Epithelial cell of prostate (primary cell): ENCODE results near the gene CTDSPL.
"Not testable (repeated sequence)": the region's sequence is repeated elsewhere in the genome, so short reads cannot be mapped to it uniquely, and the experiment has no call there.

Source experiments
- DNase-seq: peaks from one replicate; pipeline ENCODE4 v3.0.0-alpha.2; 2011; ENCODE audit warnings: low read depth, low spot score
- H3K27ac ChIP-seq: fragments of 450-650 bp; 2 replicates; pipeline ENCODE4 v1.5.1; 2017; ENCODE audit warnings: mild to moderate bottlenecking

CTDSPL gene

DNA sequence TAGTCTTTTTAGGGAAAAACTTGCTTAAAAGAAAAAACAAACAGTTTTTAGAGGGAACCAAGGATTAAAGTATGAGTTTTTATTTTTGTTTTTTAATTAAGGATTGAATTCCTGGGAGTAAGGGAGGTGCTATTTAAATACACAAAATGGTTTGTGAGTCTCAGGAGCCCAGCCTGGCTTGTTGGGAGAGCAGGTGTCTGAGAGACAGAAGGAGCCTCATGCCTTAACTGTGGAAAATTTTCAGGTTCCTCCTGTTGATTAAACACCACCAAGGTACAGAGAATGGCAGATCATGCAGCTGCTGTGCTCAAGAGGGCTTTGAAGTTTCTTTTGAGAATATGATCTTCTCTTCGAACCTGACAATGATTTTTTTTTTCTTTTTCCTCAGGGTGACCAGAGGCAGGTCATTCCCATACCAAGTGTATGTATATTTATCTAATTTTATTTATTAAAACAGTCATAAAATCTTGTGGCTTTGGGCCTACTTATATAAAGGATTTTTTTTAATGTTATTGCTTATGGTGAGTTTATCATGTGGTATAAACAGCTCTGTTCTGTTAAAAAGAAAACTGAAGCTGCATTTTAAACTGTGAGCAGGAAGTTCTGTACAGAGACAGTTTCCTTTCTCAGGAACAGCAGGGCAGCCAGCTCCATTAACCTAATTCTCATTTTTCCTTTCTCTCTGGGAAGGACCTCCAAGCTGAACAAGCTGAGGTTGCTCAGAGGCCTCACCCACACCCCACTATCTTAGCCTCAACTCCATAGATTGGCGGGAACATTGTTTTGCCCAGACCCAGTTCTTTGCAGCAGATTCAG, 95.3 kb downstream of the CTDSPL start:
- no peak for DNase-seq

DNA sequence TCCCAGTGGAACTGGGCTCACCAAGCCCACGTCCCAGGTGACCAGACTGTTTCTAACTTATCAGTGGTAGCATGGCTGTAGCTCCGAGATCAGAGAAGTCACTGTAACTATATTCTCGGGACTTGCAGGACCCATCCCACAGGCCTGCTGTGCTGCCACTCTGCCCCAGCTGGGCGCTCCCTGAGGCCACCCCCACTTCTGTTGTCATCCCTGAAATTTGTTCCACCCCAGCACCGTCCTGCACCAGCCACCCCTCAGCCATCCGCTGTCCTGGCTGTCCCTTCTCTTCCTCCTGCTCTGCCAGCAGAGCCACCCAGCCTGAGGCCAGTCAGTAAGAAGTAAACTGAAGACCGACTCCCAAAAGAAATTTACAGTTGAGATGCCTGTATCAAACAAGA, 95.9 kb downstream of the CTDSPL start:
- H3K27ac ChIP-seq, result no peak overlapping the region
- DNase-seq, result no peak

More for the DNA sequence above, 95.3 kb downstream of the CTDSPL start:
- no peak overlapping the region for H3K27ac ChIP-seq

DNA sequence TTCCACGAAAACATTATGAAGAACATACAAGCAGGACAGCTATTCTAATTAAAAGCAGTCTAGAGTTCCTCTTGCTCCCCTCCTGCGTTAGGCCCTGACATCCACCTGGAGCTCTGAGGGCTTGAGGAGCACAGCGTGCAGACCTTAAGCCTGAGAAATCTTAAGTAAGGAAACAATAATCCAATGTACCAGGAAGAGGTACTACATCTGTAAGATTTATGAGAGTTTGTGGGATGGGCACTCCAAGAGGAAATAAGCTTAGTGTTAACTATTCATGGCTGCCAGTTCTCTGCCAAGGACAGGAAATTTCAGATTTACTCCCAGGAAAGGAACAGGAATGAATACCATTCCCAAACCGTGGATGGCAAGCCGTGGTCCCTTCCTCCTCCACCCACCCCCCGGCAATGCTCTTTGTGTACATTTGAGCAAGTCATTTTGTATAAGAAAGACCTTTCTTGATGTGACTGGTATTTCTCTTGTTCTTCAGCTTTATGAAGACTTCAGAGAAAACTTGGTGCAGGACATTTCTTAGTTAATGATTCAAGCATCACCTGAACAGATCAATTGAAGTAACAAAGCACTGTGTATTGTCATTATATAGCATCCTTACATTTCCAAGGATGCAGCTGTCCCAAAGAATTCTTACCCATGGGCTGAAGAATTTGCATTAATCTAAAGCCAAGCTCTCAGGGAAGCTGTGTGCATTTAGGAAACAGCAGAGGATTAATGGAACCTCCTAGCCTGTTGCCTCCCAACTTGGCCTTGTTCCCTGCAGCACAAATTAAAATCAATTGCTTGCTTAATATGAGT, 100.1 kb downstream of the CTDSPL start:
- DNase-seq, result no peak
- peak overlapping the region; percentile 10 for H3K27ac ChIP-seq

DNA sequence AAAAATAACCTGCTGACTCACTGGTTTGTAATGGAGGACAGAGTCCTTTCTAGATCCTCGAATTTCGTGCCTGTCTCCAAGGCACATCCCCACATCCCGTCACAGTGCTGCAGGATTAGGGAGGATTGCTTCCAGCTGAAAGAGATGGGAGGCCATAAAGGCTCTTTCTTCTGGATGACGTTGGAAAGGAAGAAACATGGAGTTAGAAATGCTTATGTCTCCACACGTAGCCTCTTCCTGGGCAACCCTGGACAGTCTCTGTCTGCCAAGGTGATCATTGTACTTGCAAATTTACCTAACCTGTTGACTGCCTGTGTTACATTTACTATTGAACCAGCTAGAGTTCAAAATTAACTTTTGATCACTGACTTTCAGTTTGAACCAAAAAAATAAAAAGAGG, 101.3 kb downstream of the CTDSPL start:
- no peak for DNase-seq
- no peak overlapping the region for H3K27ac ChIP-seq

DNA sequence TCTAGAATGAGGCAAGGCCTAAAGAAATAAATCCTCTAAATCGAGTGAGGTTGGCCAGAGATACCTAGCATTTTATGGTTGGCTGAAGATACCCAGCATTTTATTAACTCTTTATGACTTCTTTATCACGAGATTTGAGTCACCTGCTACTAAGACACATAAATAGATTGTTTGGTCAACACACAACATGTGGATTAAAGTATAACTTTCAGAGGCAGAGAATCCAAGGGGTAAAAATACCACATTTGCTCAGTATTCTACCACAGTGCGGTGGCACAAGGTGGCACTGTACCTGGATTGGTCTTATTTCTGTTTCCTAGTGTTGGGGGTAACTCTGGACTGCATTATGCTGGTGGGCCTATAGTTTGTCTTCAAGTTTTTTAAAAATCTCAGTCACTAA, 102.0 kb downstream of the CTDSPL start:
- no peak for DNase-seq
- no peak overlapping the region for H3K27ac ChIP-seq

DNA sequence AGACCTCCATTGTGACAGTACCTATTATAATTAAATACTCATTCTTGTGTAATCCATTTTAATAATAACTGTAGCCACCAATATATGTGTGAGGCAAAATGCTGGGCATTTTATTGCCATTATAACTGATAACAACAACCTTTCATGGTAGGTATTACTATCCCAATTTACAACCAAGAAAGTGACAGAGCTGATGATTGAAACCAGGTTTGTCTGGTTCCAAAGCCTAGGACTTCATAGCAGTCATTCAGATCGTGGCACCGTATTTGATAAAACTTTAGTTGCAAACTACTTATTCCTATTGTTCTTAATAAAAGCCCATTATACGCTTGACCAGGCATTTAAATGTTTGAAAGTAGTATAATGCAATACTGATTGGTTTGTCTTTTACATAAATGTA, 102.5 kb downstream of the CTDSPL start:
- H3K27ac ChIP-seq, result no peak overlapping the region
- DNase-seq, result no peak

DNA sequence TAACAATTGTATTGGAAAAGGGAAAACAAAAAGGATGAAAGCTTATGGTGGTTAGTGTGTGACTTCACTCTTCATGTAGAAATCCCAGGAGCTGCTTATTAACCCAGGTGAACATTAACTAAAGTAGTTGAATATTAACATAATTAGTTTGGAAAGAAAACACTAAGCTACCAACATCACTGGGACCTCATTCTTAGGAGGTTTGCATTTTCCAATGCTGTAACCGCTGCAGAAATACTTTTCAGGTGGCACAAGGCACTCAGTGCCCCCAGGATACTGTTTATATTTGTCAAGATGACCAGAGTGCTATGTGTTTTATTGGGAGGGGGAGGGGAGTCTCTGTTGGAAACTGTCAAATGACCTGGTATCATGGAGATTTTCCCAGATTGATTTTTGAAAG, 103.0 kb downstream of the CTDSPL start:
- no peak overlapping the region for H3K27ac ChIP-seq
- no peak for DNase-seq

DNA sequence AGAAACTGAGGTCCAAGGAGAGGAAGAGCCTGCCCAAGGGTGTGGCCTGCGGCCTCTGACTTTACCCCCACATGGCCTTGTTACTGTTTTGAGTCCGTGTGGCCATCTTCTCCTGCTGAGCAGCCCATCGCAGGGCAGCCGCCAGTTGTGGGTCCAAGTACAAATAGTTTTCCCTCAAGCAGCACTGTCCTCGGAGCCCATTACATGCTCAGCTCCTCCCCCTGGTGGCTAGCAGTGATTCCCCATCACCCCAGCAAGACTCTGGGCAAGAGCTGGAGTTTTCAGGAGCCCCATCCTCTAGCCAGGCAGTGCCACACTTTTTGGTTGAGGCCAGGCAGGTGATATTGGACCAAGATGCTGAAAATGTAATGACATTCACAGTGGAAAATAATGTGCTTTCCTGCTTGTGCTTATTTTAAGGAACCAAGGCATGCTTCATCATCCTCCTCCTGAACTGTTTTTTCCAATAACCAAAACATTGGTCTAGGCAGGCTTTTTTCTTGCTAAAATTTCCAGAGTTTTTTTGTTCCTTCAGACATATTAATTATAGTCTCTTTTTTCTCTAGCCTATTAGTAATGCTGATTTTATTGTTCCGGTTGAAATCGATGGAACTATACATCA, 105.7 kb downstream of the CTDSPL start:
- H3K27ac ChIP-seq, result no peak overlapping the region
- DNase-seq, result no peak

DNA sequence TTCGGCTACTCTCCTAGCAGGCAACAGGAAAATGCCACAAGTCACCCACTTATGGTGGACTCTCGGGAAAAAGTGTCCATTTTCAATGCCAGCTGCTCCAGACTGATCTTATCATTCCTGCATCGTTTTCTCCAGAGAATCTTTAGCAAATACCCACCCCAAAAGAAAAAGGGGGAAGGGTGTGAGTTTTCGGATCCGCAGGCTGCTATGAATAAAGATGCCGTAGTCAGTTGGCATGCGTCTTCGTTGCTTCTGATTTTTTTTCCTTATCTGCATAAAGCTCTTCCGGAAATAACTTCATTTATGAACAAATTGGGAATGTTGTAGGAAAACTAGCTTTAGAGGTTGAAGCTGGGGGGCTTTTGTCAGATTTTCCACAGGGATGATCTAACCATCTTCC, 106.5 kb downstream of the CTDSPL start:
- H3K27ac ChIP-seq, result no peak overlapping the region
- no peak for DNase-seq

DNA sequence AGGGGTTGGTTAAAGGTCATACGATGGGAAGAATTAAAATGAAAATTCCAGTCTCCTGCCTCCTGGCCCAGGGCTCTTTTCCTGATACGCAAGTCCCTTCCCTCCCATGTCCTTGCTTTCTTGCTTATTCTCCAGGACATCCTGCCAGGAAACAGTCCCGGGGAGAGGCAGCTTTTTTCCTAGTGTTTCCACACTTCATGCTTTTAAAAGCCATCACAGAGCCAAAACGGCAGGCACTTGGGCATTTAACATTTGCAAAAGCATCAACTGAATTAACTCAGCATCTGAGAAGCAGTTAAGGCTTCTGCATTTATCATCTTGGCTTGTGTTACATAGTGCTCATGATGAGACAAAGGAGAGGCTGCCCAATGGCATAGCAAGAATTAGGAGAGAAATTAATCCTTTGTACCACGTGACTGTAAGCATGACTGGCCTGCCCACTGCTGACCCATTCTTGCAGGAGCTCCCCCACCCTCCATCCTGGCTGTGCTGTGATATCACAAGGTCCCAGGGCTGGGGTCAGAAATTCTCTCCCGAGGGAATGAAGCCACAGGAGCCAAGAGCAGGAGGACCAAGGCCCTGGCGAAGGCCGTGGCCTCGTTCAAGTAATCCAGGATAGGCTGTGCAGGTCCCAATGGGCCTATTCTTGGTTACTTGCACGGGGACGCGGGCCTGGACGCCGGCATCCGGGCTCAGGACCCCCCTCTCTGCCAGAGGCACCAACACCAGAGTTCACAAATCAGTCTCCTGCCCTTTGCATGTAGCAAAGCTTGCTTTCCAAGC, 107.3 kb downstream of the CTDSPL start:
- H3K27ac ChIP-seq, result no peak overlapping the region
- no peak for DNase-seq

DNA sequence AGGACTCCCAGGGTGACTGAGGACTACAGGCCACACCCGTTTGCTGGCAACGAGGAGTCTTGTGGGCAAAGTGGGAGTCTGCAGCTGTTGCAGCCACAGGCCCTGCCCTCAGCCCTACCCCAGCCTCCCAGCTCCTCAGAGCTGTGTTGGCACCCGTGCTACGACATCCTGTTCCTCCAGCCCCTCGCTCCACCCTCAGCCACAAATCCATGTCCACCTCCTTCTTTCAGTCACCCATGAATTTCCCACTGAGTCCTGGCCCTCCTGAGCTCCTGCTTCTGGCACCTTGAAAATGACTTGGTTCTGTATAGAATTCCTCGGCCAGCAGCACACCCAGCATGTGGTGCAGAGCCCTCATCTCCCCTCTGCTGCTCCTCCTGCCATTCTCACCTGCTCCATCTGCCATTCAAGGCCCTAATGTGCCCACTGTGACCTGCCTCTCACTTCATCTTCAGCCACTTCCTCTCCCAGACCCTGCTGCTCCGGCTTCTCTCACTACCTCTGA, 108.0 kb downstream of the CTDSPL start:
- no peak overlapping the region for H3K27ac ChIP-seq
- DNase-seq, result no peak

DNA sequence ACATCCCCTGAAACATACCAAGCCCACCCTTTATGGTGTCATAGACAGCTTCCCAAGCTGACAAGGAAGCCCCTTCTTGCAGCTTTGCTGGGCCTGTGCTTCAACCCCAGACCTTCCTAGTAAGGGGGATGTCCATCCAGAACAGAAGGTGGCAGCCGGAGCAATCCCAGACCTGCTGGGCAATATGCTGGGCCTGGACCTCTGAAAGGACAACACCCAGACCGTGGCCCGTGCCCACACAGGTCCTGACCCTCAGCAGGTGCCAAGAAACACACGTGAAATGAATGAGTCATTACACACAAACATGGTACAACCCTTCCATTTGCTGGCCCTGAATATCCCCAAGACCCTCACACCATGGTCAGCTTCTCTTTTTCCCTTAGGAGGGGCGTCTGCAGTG, 109.1 kb downstream of the CTDSPL start:
- H3K27ac ChIP-seq, result no peak overlapping the region
- no peak for DNase-seq

DNA sequence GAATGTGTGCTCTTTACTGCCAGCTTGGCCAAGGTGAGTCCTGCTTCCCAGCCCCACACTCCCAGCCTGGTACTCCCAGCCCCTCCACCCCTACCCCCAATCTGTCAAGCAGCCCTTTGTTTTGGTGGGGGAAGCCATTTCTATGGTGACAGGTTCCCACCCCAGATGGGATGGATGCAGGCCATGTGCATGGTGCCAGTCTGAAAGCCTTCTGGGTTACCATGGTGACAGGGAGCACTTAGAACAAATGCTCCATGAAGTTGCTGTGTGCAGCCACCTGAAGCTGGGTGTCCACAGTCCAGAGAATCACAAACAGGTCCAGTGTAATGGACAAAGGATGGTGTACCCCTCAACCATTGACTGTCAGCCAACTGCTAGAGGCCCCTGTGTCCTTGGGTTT, 109.8 kb downstream of the CTDSPL start:
- no peak for DNase-seq
- H3K27ac ChIP-seq, result no peak overlapping the region

DNA sequence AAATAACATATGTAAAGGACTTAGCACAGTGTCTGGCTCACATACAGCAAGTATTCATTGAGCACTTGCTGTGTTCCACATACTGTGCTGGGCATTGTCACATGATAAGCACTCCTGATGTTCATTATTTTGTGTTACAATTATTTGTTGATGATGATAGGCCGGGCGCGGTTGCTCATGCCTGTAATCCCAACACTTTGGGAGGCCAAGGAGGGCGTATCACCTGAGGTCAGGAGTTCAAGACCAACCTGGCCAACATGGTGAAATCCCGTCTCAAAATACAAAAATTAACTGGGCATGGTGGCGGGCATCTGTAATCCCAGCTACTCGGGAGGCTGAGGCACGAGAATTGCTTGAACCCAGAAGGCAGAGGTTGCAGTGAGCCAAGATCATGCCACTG, 110.4 kb downstream of the CTDSPL start:
- H3K27ac ChIP-seq, DNase-seq: not testable (repeated sequence)

DNA sequence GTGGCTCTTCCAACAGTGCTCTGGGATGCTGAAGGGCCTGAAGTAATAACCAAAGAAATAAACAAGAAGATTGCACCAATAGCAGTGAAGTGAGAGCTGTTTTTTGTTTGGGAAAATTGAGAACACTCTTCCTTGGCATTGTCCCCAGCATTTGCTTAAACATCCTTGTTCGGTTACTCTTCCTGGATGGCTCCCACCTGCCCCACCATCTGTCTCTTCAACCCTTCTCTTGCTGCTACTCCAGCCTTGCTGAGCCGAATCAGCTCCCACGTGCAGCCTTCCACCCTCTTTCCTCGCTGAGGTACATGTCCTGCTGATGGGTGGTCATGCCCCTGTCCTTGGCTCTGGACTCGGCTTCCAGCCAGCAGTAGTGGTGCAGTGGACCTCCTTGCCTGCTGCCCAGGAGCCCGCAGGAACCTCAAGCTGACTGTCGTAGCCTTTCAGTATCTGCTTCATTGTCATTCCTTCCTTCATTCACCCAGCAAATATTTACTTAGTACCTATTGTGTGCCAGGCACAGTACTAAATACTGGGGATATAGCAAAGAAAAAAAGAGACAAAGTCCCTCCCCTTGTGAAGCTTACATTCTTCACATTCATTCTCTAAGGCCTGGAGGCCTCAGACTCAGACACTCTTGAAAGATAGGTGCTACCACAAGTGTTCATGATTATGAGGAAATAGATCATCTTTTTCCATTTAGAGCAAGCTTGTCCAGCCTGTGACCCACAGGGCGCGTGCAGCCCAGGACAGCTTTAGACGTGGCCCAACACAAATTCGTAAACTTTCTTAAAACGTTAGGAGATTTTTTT, 111.8 kb downstream of the CTDSPL start:
- H3K27ac ChIP-seq, result no peak overlapping the region
- DNase-seq, result no peak

DNA sequence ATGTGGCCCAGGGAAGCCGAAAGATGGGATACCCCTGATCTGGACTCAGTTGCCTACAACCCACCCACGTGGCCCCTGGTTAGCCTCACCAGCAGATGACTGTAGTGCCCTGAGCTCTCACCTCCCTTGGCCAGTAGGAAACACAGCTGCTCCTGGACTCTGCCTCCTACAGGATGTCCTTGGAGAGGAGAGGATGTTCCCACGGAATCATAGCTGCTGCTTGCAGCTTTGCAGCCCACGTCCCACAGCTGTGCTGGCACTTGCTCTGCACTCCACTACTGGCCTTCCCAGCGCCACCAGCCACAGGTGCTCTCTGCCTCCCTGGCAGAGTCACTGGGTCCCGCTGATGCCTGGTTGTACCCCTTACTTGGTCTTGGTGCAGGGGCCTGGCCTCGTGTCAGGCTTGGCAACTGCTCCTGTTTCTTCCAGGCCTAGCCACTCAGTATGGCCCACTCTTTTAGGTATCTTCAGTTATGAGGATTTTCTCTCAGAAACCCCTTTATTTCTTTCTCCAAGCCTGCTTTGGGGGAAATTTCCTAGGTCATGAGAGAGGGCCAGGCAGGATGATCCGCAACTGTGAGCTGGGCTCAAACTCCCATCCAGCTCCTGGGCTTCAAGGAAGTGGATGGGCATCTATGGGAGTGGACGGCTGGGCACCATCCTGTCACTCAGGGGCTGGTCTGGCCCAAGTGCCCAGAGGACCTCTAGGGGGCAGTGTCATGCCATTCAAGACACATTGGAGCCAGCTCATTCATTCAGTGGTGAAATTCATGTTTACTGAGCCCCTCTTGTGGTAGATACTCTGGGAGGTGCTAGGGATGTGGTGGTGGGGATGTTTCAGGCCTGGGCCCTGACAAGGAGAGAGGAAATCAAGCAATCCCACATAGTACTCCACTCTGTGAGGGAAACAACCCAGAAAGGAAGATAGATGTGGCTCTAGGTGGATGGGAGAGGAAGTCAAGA, 112.7 kb downstream of the CTDSPL start:
- H3K27ac ChIP-seq, result no peak overlapping the region
- DNase-seq, result no peak

DNA sequence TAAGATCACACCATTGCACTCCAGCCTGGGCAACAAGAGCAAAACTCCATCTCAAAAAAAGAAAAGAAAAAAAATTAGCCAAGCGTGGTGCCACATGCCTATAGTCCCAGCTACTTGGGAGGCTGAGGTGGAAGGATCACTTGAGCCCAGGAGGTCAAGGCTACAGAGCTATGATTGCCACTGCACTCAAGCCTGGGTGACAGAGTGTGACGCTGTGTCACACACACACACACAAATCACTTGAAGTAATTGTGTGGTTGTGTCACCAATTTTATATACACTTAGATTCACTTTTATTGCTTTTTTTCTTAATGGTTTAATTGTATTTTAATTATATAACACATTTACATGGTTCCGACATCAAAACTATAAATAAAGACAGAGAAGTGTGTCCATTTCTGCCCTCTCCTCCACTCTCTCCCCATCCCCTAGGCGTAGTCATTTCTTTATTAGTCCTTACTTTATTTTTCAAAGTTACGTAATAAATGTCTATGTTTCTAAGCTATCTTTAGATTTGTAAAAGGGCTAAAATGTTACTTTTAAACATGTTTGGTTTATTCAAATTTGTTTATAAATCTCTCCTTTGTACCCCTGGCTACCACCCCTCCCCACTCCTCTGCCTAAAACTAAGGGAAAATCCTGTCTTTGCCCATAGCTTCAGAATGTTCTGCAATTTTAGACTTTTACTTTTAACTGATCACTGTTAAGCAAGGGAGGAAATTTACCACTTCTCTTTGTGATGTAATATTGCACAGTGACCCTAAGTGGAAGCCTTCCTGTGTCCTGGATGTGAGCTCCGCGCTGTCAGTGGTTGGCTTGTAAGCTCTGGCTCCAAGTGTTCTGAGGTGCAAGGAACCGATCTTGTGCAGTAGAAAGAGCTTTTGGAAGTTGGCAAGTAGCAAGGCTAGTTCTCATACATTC, 118.1 kb downstream of the CTDSPL start:
- H3K27ac ChIP-seq, result no peak overlapping the region
- DNase-seq, result no peak
